OCI-LY1 (cell line): Measurements from ENCODE around the gene CDC14B.

ENCODE experiments used
- H2AFZ ChIP-seq: fragments of 200-600 bp; sonication (generic), shearing (Covaris generic); 2 replicates; pipeline ENCODE4 v1.6.0; 2014; ENCODE audit warnings: antibody characterized with exemption, mild to moderate bottlenecking, low read length
- H3F3A ChIP-seq: fragments of 200-600 bp; sonication (generic), shearing (Covaris generic); 2 replicates; pipeline ENCODE4 v1.6.0; 2014; ENCODE audit warnings: mild to moderate bottlenecking, antibody characterized with exemption, low read length, moderate library complexity; ENCODE audit not compliant: insufficient read depth
- H3K27ac ChIP-seq: fragments of 200-600 bp; sonication (generic); 2 replicates; pipeline ENCODE4 v1.5.1; 2014; ENCODE audit warnings: low read length, mixed run types, mild to moderate bottlenecking, low read depth; ENCODE audit not compliant: poor library complexity, severe bottlenecking
- H3K27me3 ChIP-seq: fragments of 200-600 bp; sonication (generic); 2 replicates; pipeline ENCODE4 v1.6.0; 2014; ENCODE audit warnings: antibody characterized with exemption, mild to moderate bottlenecking, low read length, moderate library complexity; ENCODE audit not compliant: insufficient read depth
- H3K36me3 ChIP-seq: fragments of 200-600 bp; sonication (generic); 2 replicates; pipeline ENCODE4 v1.6.1; 2014; ENCODE audit warnings: mild to moderate bottlenecking, antibody characterized with exemption, low read length, moderate library complexity, mixed read lengths; ENCODE audit not compliant: insufficient read depth
- H3K4me1 ChIP-seq: fragments of 200-600 bp; sonication (generic); 2 replicates; pipeline ENCODE4 v1.5.1; 2014; ENCODE audit warnings: mild to moderate bottlenecking, low read length, moderate library complexity; ENCODE audit not compliant: insufficient read depth, severe bottlenecking
- H3K4me2 ChIP-seq: fragments of 200-600 bp; sonication (generic), shearing (Covaris generic); 2 replicates; pipeline ENCODE4 v1.6.1; 2014; ENCODE audit warnings: low read length
- H3K4me3 ChIP-seq: fragments of 200-600 bp; sonication (generic); 2 replicates; pipeline ENCODE4 v1.5.1; 2014; ENCODE audit warnings: low read length, low read depth, mild to moderate bottlenecking, mixed read lengths; ENCODE audit not compliant: poor library complexity, severe bottlenecking
- H3K79me2 ChIP-seq: fragments of 200-600 bp; shearing (Covaris generic); 2 replicates; pipeline ENCODE4 v1.6.1; 2016; ENCODE audit warnings: mixed run types, low read length, mixed read lengths; ENCODE audit not compliant: insufficient read depth
- H3K9ac ChIP-seq: fragments of 200-600 bp; sonication (generic), shearing (Covaris generic); 2 replicates; pipeline ENCODE4 v1.6.1; 2014; ENCODE audit warnings: mild to moderate bottlenecking, low read length, mixed read lengths
- H3K9me2 ChIP-seq: fragments of 200-600 bp; sonication (generic), shearing (Covaris generic); 2 replicates; pipeline ENCODE4 v1.6.1; 2014; ENCODE audit warnings: low read depth, mild to moderate bottlenecking, low read length, mixed read lengths
- H3K9me3 ChIP-seq: fragments of 200-600 bp; shearing (Covaris generic); 2 replicates; pipeline ENCODE4 v1.6.1; 2014; ENCODE audit warnings: low read length, mixed read lengths
- H4K20me1 ChIP-seq: fragments of 200-600 bp; sonication (generic), shearing (Covaris generic); 2 replicates; pipeline ENCODE4 v1.6.0; 2016; ENCODE audit warnings: mild to moderate bottlenecking, low read length; ENCODE audit not compliant: insufficient read depth
- EZH2 ChIP-seq: fragments of 200-600 bp; sonication (generic), shearing (Covaris generic); IDR thresholded peaks from 2 replicates; pipeline ENCODE4 v1.8.0; 2017; ENCODE audit warnings: borderline replicate concordance, mixed run types, mild to moderate bottlenecking, antibody characterized with exemption, low read length, moderate library complexity, mixed read lengths
- TF ChIP-seq, protein P1 (sequence below): fragments of 200-600 bp; sonication (generic), shearing (Covaris generic); IDR thresholded peaks from 2 replicates; pipeline ENCODE4 v1.5.1; 2017; ENCODE audit warnings: mild to moderate bottlenecking, antibody characterized with exemption, low read length, moderate library complexity, mixed read lengths

The CDC14B gene

DNA sequence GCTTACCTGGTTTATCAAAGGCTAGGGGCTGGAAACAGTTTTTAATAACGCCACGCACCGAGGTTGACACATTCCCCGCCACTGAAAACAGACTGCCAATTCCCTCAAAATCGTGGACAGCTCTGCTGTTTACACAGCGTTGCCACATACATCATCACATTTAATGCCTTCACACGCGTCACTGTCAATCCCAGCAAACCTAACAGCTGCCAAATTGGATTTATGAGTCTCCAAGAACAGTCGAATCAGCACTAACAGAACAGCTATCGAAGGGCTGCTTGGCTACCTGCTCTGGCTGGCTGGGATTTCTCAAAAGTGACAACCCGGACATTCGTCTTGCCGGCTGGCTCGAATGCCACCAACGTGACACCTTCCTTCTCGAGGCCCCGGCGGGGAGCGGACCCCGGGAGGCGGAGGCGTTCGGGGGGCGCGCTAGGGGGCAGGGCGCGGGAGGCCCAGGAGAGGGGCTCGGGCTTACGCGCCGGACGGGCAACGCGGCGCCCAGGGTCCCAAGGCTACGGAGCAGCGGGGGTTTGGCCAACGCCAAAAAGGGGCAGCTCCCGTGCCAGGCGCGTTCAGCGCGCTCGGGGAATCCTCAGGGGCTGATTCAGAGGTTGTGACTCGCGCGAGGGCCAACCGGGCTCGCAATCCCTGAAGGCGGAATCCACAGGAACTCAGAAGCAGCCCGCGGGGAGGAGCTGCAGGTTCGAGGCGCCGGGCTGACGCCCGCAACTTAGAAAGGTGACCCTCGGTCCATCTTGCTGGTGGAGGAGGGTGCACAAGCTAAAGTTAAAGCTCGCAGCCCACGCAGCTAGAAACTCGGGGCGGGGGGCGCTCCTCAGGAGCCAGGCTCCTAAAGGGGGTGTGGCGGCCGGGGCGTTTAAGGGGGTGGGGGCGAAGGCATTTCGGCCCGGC, 1.2 kb downstream of the CDC14B start:
- Histone ChIP-seq H2AFZ (no peak overlapping the region), H3K36me3 (no peaks in the 10 kb centered on the region), H3K9ac (no peak overlapping the region), H3K9me3 (no peaks in the 10 kb centered on the region), H3K9me2 (no peaks in the 10 kb centered on the region), H3K27me3 (no peaks in the 10 kb centered on the region), H4K20me1 (no peaks in the 10 kb centered on the region), H3F3A (no peaks in the 10 kb centered on the region), H3K4me1 (no peaks in the 10 kb centered on the region), H3K27ac (no peak overlapping the region), H3K4me3 (no peak overlapping the region), H3K4me2 (no peak overlapping the region), H3K79me2 (no peaks in the 10 kb centered on the region)
- TF ChIP-seq, protein P1, sequence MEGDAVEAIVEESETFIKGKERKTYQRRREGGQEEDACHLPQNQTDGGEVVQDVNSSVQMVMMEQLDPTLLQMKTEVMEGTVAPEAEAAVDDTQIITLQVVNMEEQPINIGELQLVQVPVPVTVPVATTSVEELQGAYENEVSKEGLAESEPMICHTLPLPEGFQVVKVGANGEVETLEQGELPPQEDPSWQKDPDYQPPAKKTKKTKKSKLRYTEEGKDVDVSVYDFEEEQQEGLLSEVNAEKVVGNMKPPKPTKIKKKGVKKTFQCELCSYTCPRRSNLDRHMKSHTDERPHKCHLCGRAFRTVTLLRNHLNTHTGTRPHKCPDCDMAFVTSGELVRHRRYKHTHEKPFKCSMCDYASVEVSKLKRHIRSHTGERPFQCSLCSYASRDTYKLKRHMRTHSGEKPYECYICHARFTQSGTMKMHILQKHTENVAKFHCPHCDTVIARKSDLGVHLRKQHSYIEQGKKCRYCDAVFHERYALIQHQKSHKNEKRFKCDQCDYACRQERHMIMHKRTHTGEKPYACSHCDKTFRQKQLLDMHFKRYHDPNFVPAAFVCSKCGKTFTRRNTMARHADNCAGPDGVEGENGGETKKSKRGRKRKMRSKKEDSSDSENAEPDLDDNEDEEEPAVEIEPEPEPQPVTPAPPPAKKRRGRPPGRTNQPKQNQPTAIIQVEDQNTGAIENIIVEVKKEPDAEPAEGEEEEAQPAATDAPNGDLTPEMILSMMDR, result no peak
- TF ChIP-seq EZH2, result no peak

DNA sequence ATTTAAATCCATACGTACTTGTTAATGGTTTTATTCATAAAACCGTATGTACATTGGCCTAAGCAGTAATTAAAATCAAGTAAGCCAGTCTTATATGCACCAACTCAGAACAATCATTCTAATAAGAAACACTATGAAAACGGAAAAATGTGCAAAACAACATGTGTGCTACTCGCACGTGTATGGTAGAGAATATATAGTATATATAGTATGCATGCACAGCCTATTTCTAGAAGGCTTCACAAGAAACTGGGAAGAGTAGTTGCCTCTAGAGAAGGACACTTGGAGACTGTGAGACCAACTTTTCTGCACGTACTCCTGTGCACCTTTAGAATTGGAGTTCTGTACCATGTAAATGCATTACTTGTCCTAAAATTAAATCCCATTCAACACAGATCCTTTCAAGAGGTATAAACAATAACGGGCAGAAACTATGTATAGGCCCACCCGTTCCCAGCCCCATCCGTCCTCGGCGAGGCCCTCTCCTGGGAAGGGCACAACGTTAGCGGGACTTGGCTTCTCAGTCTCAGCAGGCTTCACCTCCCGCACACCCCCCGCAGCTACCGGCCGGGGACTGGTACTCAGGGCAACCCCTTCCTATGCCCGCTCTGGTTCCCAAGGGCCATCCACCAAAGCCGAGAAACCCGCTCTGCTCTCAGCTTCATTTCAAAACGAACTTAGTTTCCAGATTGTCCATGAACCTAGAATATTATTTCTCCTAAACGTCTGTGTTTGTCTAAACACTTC, 2.0 kb downstream of the CDC14B start:
- Histone ChIP-seq H3K27ac (no peak overlapping the region), H4K20me1 (no peaks in the 10 kb centered on the region), H3K9me3 (no peaks in the 10 kb centered on the region), H3K4me2 (no peak overlapping the region), H3K79me2 (no peaks in the 10 kb centered on the region), H3K4me3 (no peak overlapping the region), H3K9ac (no peak overlapping the region), H3K4me1 (no peaks in the 10 kb centered on the region), H3F3A (no peaks in the 10 kb centered on the region), H3K27me3 (no peaks in the 10 kb centered on the region), H3K36me3 (no peaks in the 10 kb centered on the region), H2AFZ (no peak overlapping the region), H3K9me2 (no peaks in the 10 kb centered on the region)
- TF ChIP-seq EZH2, result no peak
- TF ChIP-seq, protein P1, result no peak

DNA sequence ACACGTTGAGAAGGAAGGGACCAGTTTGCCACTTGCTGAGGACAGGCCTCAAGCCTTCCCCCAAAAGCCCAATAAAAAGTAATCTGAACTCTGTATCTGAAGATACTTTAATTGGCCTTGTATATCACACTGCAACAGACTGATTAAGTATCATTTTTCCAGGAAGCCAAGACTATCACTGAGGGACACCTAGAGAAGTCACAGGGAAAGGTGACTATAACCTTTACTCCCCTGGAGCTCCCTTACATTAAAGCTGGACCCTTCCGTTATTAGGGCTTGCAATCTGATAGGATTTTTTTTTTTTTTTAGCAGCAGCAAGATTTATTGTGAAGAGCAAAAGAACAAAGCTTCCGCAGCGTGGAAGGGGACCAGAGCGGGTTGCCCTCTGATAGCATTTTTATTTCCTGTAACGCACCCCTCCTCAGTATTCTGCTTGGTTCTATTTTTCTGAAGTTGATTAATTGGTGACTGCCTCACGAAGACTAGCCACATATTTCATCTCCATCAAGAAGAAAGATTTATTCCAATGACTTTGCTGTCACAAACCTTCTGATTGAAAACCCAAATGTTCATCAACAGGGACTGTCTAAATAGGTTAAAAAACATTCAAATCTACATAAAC, 2.7 kb downstream of the CDC14B start:
- Histone ChIP-seq H3K9me3 (no peaks in the 10 kb centered on the region), H3K9me2 (no peaks in the 10 kb centered on the region), H3K27me3 (no peaks in the 10 kb centered on the region), H3K4me1 (no peaks in the 10 kb centered on the region), H3K4me2 (no peak overlapping the region), H3K4me3 (no peak overlapping the region), H3F3A (no peaks in the 10 kb centered on the region), H2AFZ (no peak overlapping the region), H3K9ac (no peak overlapping the region), H3K36me3 (no peaks in the 10 kb centered on the region), H3K79me2 (no peaks in the 10 kb centered on the region), H3K27ac (no peak overlapping the region), H4K20me1 (no peaks in the 10 kb centered on the region)
- TF ChIP-seq, protein P1, result no peak
- no peak for TF ChIP-seq EZH2
